Naive thymus-derived CD4-positive, alpha-beta T cell (primary cell): ENCODE results near the gene NEURL1B. TPM values are rescaled to one million over a fixed set of nuclear protein-coding genes. Genes with fewer than 3 reads are reported as not detected.
"Not testable (repeated sequence)": the region's sequence is repeated elsewhere in the genome, so short reads cannot be mapped to it uniquely, and the experiment has no call there.

Source experiments
- ATAC-seq: fragments of 150-1000 bp; cut with Tn5 transposase; 2 replicates; pipeline ENCODE4 v1.10.0; 2021; ENCODE audit warnings: mild to moderate bottlenecking, moderate library complexity
- CTCF ChIA-PET: fragments of 350-600 bp; sonication (Branson Sonifier 250); formaldehyde crosslinking; loops from one replicate; lab custom pipeline; 2021; ENCODE audit warnings: antibody characterized with exemption; lab: Charles Lee
- POLR2A ChIA-PET: fragments of 350-600 bp; sonication (Branson Sonifier 250); formaldehyde crosslinking; loops from one replicate; lab custom pipeline; 2021; ENCODE audit warnings: antibody characterized with exemption, inconsistent platforms; lab: Charles Lee
- DNase-seq, 9 donors: peaks; one replicate each; pipeline versions ENCODE4 v3.0.0 to v3.0.0-alpha.2; 2020 to 2022; ENCODE audit warnings: mixed read lengths in 1 of 9
- H3K27ac ChIP-seq: one replicate; pipeline ENCODE4 v1.7.0; 2013; ENCODE audit warnings: mild to moderate bottlenecking, low read depth, low read length, moderate library complexity
- H3K27me3 ChIP-seq, 2 donors: one replicate each; pipeline ENCODE4 v1.7.0; 2013; ENCODE audit warnings: low read length in 2 of 2, mild to moderate bottlenecking in 2 of 2, moderate library complexity in 2 of 2; ENCODE audit not compliant: control insufficient read depth in 2 of 2, insufficient read depth in 2 of 2
- H3K36me3 ChIP-seq, 3 experiments: 1 replicate in 2 of 3; 2 replicates in 1 of 3; pipeline ENCODE4 v1.7.0; 2013; ENCODE audit warnings: low read length in 3 of 3, mild to moderate bottlenecking in 3 of 3, moderate library complexity in 1 of 3; ENCODE audit not compliant: insufficient read depth in 3 of 3, control insufficient read depth in 2 of 3
- H3K4me1 ChIP-seq, 2 donors: one replicate each; pipeline ENCODE4 v1.7.0; 2013; ENCODE audit warnings: low read length in 2 of 2, mild to moderate bottlenecking in 2 of 2, moderate library complexity in 1 of 2; ENCODE audit not compliant: control insufficient read depth in 2 of 2, insufficient read depth in 2 of 2
- H3K4me3 ChIP-seq: 2 replicates; pipeline ENCODE4 v1.7.0; 2013; ENCODE audit warnings: mild to moderate bottlenecking, low read length
- H3K9me3 ChIP-seq, 3 experiments: 1 replicate in 2 of 3; 2 replicates in 1 of 3; pipeline ENCODE4 v1.7.0; 2013; ENCODE audit warnings: low read length in 3 of 3; ENCODE audit not compliant: control insufficient read depth in 2 of 3
- H3K27ac Mint-ChIP-seq, 9 donors: one replicate each; pipeline ENCODE4 v1.8.0; 2020 to 2022; ENCODE audit warnings: mixed read lengths in 9 of 9, mild to moderate bottlenecking in 8 of 9, moderate library complexity in 5 of 9, inconsistent platforms in 2 of 9
- H3K27me3 Mint-ChIP-seq, 5 donors: one replicate each; pipeline ENCODE4 v1.8.0; 2021 to 2022; ENCODE audit warnings: mixed read lengths in 5 of 5, mild to moderate bottlenecking in 1 of 5
- H3K36me3 Mint-ChIP-seq, 5 donors: one replicate each; pipeline ENCODE4 v1.8.0; 2020 to 2022; ENCODE audit warnings: mixed read lengths in 5 of 5, mild to moderate bottlenecking in 3 of 5, inconsistent platforms in 1 of 5
- H3K4me1 Mint-ChIP-seq, 7 donors: one replicate each; pipeline ENCODE4 v1.8.0; 2020 to 2022; ENCODE audit warnings: mixed read lengths in 7 of 7, mild to moderate bottlenecking in 3 of 7, inconsistent platforms in 1 of 7
- H3K4me3 Mint-ChIP-seq, 10 donors: one replicate each; pipeline ENCODE4 v1.8.0; 2020 to 2022; ENCODE audit warnings: mild to moderate bottlenecking in 10 of 10, mixed read lengths in 10 of 10, moderate library complexity in 6 of 10, inconsistent platforms in 2 of 10
- H3K9me3 Mint-ChIP-seq, 11 donors: one replicate each; pipeline ENCODE4 v1.8.0; 2020 to 2022; ENCODE audit warnings: mixed read lengths in 11 of 11, mild to moderate bottlenecking in 4 of 11, inconsistent platforms in 1 of 11, moderate library complexity in 1 of 11
- intact Hi-C, 2 donors: fragments of 100-400 bp; cut with micrococcal nuclease; formaldehyde crosslinking; loops; one replicate each; pipeline ENCODE4 v1.15.1; 2023
- polyA plus RNA-seq, 2 donors: library from polyadenylated mRNA; unstranded; fragments of 300-500 nt; fragmentation: Illumina TruSeq; gene quantifications; one replicate each; pipeline ENCODE4 v1.2.3, GENCODE V29; 2021
- total RNA-seq, 6 experiments: library from RNA in 5 of 6; stranded (reverse) in 5 of 6; gene quantifications; 1 replicate in 5 of 6; 2 replicates in 1 of 6; pipeline ENCODE4 v1.2.3 and lab custom pipeline; 2021 to 2026

Gene NEURL1B
- total and polyA plus RNA-seq, 7 experiments from 2014 or later: 0.05 to 3.4 (median 0.27) TPM; not detected in 1

- Histone ChIP-seq H3K36me3 (no peaks in the 10 kb centered on the region), H3K4me3 (no peak overlapping the region), H3K4me1 (no peaks in the 10 kb centered on the region), H3K9me3 (no peaks in the 10 kb centered on the region), H3K27me3 (no peaks in the 10 kb centered on the region), H3K27ac (no peak overlapping the region)
- intact Hi-C loops: no loop called here
- no peaks in the 10 kb centered on the region for H3K36me3 Mint-ChIP-seq
- H3K4me1 Mint-ChIP-seq: peaks cover 0 to 3% (median 0%) of the 10 kb centered on the region in 7 donors
- no peak for DNase-seq
- ATAC-seq: no peak
- H3K27ac Mint-ChIP-seq: peak overlapping the region in 1 of 9 donors; percentile 10
- H3K27me3 Mint-ChIP-seq: peaks cover 0 to 19% (median 3%) of the 10 kb centered on the region in 5 donors
- no peak overlapping the region for H3K4me3 Mint-ChIP-seq
- CTCF ChIA-PET: no interaction called here
- peaks cover 0 to 2% (median 0%) of the 10 kb centered on the region in 11 donors for H3K9me3 Mint-ChIP-seq
- POLR2A ChIA-PET: no interaction called here
Observed at GRCh38 chr5:172648755-172649154, 7.7 kb downstream of the NEURL1B start.

- H3K4me3 Mint-ChIP-seq, H3K27me3 ChIP-seq, H3K27ac ChIP-seq, POLR2A ChIA-PET, ATAC-seq, CTCF ChIA-PET, H3K27ac Mint-ChIP-seq, H3K4me1 ChIP-seq, intact Hi-C loops, DNase-seq, H3K27me3 Mint-ChIP-seq, H3K4me1 Mint-ChIP-seq, H3K36me3 ChIP-seq, H3K4me3 ChIP-seq: not testable (repeated sequence)
- peaks cover 3 to 39% (median 20%) of the 10 kb centered on the region in 11 donors for H3K9me3 Mint-ChIP-seq
- peaks cover 0 to 21% (median 0%) of the 10 kb centered on the region in 3 experiments for H3K9me3 ChIP-seq
- peaks cover 0 to 12% (median 0%) of the 10 kb centered on the region in 5 donors for H3K36me3 Mint-ChIP-seq
Observed at GRCh38 chr5:172656496-172656895, 15.4 kb downstream of the NEURL1B start.

- DNase-seq, H3K27me3 Mint-ChIP-seq, H3K4me1 Mint-ChIP-seq, H3K4me1 ChIP-seq, H3K36me3 ChIP-seq, POLR2A ChIA-PET, H3K4me3 Mint-ChIP-seq, H3K4me3 ChIP-seq, intact Hi-C loops, CTCF ChIA-PET, H3K27me3 ChIP-seq, H3K27ac Mint-ChIP-seq, H3K27ac ChIP-seq, ATAC-seq: not testable (repeated sequence)
- H3K9me3 ChIP-seq: peaks cover 0 to 21% (median 0%) of the 10 kb centered on the region in 3 experiments
- Mint-ChIP-seq H3K9me3 (peaks cover 3 to 39% (median 20%) of the 10 kb centered on the region in 11 donors), H3K36me3 (peaks cover 0 to 12% (median 0%) of the 10 kb centered on the region in 5 donors)
Observed at GRCh38 chr5:172657524-172658233, 16.6 kb downstream of the NEURL1B start.

GRCh38 chr5:172658391-172658790 lies 17.3 kb downstream of the NEURL1B start:
- peaks cover 3 to 39% (median 20%) of the 10 kb centered on the region in 11 donors for H3K9me3 Mint-ChIP-seq
- H3K27me3 Mint-ChIP-seq: peaks cover 0 to 6% (median 0%) of the 10 kb centered on the region in 5 donors
- H3K27ac Mint-ChIP-seq: no peak overlapping the region
- Histone ChIP-seq H3K36me3 (no peaks in the 10 kb centered on the region), H3K27ac (no peak overlapping the region), H3K9me3 (peaks cover 0 to 21% (median 0%) of the 10 kb centered on the region in 3 experiments), H3K4me3 (no peak overlapping the region), H3K4me1 (no peaks in the 10 kb centered on the region), H3K27me3 (no peaks in the 10 kb centered on the region)
- CTCF ChIA-PET: no interaction called here
- no peak overlapping the region for H3K4me3 Mint-ChIP-seq
- ATAC-seq (no peak), DNase-seq (no peak)
- intact Hi-C loops: no loop called here
- peaks cover 0 to 2% (median 0%) of the 10 kb centered on the region in 7 donors for H3K4me1 Mint-ChIP-seq
- POLR2A ChIA-PET: no interaction called here
- peaks cover 0 to 12% (median 0%) of the 10 kb centered on the region in 5 donors for H3K36me3 Mint-ChIP-seq

- POLR2A ChIA-PET: no interaction called here
- Mint-ChIP-seq H3K27ac (no peak overlapping the region), H3K9me3 (peaks cover 3 to 39% (median 22%) of the 10 kb centered on the region in 11 donors), H3K36me3 (peaks cover 0 to 12% (median 0%) of the 10 kb centered on the region in 5 donors), H3K27me3 (peaks cover 0 to 6% (median under 1%) of the 10 kb centered on the region in 5 donors), H3K4me3 (no peak overlapping the region), H3K4me1 (peaks cover 0 to 2% (median 0%) of the 10 kb centered on the region in 7 donors)
- H3K36me3 ChIP-seq: no peaks in the 10 kb centered on the region
- H3K9me3 ChIP-seq: peaks cover 0 to 21% (median 0%) of the 10 kb centered on the region in 3 experiments
- ATAC-seq: no peak
- no peak overlapping the region for H3K27ac ChIP-seq
- H3K27me3 ChIP-seq: no peaks in the 10 kb centered on the region
- intact Hi-C loops: no loop called here
- no peaks in the 10 kb centered on the region for H3K4me1 ChIP-seq
- no peak overlapping the region for H3K4me3 ChIP-seq
- CTCF ChIA-PET: no interaction called here
- no peak for DNase-seq
Observed at GRCh38 chr5:172658961-172659501, 18.0 kb downstream of the NEURL1B start.

GRCh38 chr5:172659570-172659908 lies 18.5 kb downstream of the NEURL1B start:
- Mint-ChIP-seq H3K27me3 (peaks cover 0 to 6% (median 2%) of the 10 kb centered on the region in 5 donors), H3K36me3 (peaks cover 0 to 12% (median 0%) of the 10 kb centered on the region in 5 donors), H3K4me3 (no peak overlapping the region), H3K27ac (no peak overlapping the region), H3K4me1 (peaks cover 0 to 3% (median 0%) of the 10 kb centered on the region in 7 donors), H3K9me3 (peaks cover 3 to 35% (median 22%) of the 10 kb centered on the region in 11 donors)
- ChIA-PET POLR2A (no interaction called here), CTCF (no interaction called here)
- no peak for DNase-seq
- intact Hi-C loops: no loop called here
- no peaks in the 10 kb centered on the region for H3K36me3 ChIP-seq
- H3K27me3 ChIP-seq: no peaks in the 10 kb centered on the region
- no peak overlapping the region for H3K27ac ChIP-seq
- H3K4me3 ChIP-seq: no peak overlapping the region
- ATAC-seq: no peak
- H3K9me3 ChIP-seq: peaks cover 0 to 21% (median 0%) of the 10 kb centered on the region in 3 experiments
- H3K4me1 ChIP-seq: no peaks in the 10 kb centered on the region
